Measurements from ENCODE around the gene CREBL2. TPM values are rescaled to one million over a fixed set of nuclear protein-coding genes. Genes with fewer than 3 reads are reported as not detected.
"Not testable (repeated sequence)": the region's sequence is repeated elsewhere in the genome, so short reads cannot be mapped to it uniquely, and the experiment has no call there.

CREBL2 gene
- total and polyA plus RNA-seq, 9 donors = 7.9 to 14.5 (median 10.6) TPM

DNA sequence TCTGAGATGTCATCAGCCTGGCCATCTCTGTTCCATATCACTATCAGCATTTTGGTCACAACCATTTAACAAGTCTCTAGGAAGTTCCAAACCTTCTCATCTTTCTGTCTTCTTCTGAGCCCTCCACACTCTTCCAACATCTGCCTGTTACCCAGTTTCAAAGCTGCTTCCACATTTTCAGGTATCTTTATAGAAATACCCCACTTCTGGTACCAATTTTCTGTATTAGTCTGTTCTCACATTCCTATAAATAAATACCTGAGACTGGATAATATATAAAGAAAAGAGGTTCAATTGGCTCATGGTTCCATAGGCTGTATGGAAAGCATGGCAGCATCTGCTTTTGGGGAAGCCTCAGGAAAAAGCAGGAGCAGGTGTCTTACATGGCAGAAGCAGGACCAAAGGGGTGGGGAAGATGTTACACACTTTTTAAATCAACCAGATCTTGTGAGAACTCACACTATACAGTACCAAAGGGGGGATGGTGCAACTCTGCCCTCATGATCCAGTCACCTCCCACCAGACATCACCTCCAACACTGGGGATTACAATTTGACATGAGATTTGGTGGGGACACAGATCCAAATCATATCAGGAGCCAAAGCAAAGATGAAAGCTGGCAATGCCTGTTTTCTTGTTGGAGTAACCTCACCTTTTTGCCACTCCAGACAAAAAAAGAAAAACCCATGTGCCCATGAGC lies 37.4 kb downstream of the CREBL2 start:
- no peaks in the 10 kb centered on the region for H3K4me1 ChIP-seq (ENCODE audit: control insufficient read depth, insufficient read depth, low read length)
- H3K36me3 ChIP-seq (ENCODE audit: control insufficient read depth, insufficient read depth, low read length) = no peaks in the 10 kb centered on the region
- no peaks in the 10 kb centered on the region for H3K27me3 ChIP-seq (ENCODE audit: control insufficient read depth, insufficient read depth, low read length)
- peaks cover 23% of the 10 kb centered on the region for H3K9me3 ChIP-seq (replicated peaks; ENCODE audit: control insufficient read depth, low read depth, low read length)
- H3K4me3 ChIP-seq (ENCODE audit: low read length) = no peak overlapping the region
- DNase-seq = no peak
- no peak overlapping the region for H3K27ac ChIP-seq (ENCODE audit: low read length)

DNA sequence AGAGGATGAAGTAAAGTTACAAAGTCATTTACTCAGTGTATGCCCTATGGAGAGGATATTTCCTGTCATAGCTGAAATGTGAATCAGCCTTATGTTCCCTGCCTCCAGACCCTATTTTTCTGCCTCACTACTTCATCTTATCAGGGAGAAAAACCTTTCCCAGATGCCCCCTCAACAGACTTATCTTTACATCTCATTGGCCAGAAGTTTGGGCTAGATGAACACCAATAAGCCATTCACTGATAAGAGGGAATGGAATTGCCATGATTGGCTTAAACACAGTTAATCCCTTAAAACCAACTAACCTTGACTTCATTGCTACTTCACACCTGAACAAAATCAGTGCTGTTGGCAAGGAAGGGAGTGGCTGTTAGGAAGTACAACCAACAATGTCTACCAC lies 40.1 kb downstream of the CREBL2 start:
- H3K9me3 ChIP-seq (replicated peaks; ENCODE audit: control insufficient read depth, low read depth, low read length) = peaks cover 23% of the 10 kb centered on the region
- no peak overlapping the region for H3K4me3 ChIP-seq (ENCODE audit: low read length)
- no peaks in the 10 kb centered on the region for H3K27me3 ChIP-seq (ENCODE audit: control insufficient read depth, insufficient read depth, low read length)
- peaks cover 4% of the 10 kb centered on the region for H3K4me1 ChIP-seq (ENCODE audit: control insufficient read depth, insufficient read depth, low read length)
- no peak overlapping the region for H3K27ac ChIP-seq (ENCODE audit: low read length)
- DNase-seq = no peak
- H3K36me3 ChIP-seq (ENCODE audit: control insufficient read depth, insufficient read depth, low read length) = no peaks in the 10 kb centered on the region

DNA sequence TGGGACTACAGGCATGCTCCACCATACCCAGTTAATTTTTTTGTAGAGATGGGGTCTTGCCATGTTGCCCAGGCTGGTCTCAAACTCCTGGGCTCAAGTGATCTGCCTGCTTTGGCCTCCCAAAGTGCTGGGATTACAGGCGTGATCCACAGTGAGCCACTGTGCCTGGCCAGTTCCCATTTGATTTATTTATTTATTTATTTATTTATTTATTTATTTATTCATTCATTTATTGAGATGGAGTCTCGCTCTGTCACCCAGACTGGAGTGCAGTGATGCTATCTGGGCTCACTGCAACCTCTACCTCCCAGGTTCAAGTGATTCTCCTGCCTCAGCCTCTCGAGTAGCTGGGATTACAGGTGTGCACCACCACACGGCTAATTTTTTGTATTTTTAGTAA lies 41.0 kb downstream of the CREBL2 start:
- no CpG with 5 or more reads among the region's 4 CpGs for WGBS (ENCODE audit: insufficient coverage)
- peaks cover 20% of the 10 kb centered on the region for H3K9me3 ChIP-seq (replicated peaks; ENCODE audit: control insufficient read depth, low read depth, low read length)
- DNase-seq; H3K36me3 ChIP-seq (ENCODE audit: control insufficient read depth, insufficient read depth, low read length); H3K4me3 ChIP-seq (ENCODE audit: low read length); H3K4me1 ChIP-seq (ENCODE audit: control insufficient read depth, insufficient read depth, low read length); H3K27me3 ChIP-seq (ENCODE audit: control insufficient read depth, insufficient read depth, low read length); H3K27ac ChIP-seq (ENCODE audit: low read length): not testable (repeated sequence)

DNA sequence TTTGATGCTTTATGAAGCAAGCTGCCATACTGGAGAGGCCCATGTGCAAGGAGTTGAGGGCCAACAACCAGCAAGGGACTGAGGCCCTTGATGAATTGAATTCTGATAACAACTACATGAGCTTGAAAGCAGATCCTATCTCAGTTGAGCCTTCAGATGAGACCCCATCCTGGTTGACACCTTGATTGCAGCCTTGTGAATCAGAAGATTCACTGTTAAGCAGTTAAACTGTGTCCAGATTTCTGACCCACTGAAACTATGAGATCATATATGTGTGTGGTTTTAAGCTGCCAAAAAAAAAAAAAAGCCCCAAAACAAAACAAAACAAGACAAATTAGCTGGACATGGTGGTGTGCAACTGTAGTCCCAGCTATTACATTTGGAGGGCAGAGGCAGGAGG lies 42.2 kb downstream of the CREBL2 start:
- Histone ChIP-seq H3K4me3 (ENCODE audit: low read length) (no peak overlapping the region), H3K27me3 (ENCODE audit: control insufficient read depth, insufficient read depth, low read length) (no peaks in the 10 kb centered on the region), H3K9me3 (replicated peaks; ENCODE audit: control insufficient read depth, low read depth, low read length) (peaks cover 8% of the 10 kb centered on the region), H3K27ac (ENCODE audit: low read length) (no peak overlapping the region), H3K36me3 (ENCODE audit: control insufficient read depth, insufficient read depth, low read length) (no peaks in the 10 kb centered on the region), H3K4me1 (ENCODE audit: control insufficient read depth, insufficient read depth, low read length) (peaks cover 4% of the 10 kb centered on the region)
- DNase-seq = no peak

DNA sequence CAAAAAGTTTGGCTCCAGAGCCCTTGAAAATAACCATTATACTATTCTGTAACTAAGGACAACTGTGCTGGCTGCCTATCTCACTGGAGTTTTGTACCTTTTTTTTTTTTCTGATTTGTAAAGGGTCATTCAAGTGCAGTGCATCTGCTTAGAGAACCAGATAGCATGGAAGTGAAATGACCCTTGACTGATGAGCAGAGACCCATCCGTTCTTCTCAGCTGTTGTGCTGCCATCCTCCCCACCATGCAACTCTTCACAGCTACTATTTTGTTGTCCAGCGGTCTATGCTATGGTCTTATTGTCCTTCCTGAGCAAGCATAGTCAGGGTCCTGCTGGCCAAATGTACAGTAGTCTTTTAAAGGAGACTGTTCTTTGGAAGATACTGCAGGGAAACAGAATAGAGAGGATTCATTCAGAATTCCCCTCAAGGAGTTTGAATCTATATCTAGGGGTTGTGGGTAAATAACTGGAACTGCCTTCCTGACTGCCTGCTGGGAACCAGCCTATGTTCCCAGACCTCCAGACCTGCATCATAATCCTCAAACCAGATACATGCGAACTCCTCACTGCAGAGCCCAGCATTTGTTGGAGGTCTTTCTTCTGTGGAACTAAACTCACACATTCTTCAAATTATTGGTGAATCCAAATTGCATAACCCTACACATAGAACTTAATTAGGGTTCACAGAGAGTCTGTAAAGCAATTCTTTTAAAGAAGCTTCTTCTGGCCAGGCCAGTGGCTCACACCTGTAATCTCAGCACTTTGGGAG lies 43.2 kb downstream of the CREBL2 start:
- H3K4me1 ChIP-seq (ENCODE audit: control insufficient read depth, insufficient read depth, low read length) = peaks cover 7% of the 10 kb centered on the region
- no peaks in the 10 kb centered on the region for H3K36me3 ChIP-seq (ENCODE audit: control insufficient read depth, insufficient read depth, low read length)
- H3K27me3 ChIP-seq (ENCODE audit: control insufficient read depth, insufficient read depth, low read length) = no peaks in the 10 kb centered on the region
- WGBS (ENCODE audit: insufficient coverage) = 30% methylated on average over 1 of the region's 3 CpGs
- peak; percentile 18 for DNase-seq
- H3K27ac ChIP-seq (ENCODE audit: low read length) = no peak overlapping the region
- no peak overlapping the region for H3K4me3 ChIP-seq (ENCODE audit: low read length)
- H3K9me3 ChIP-seq (replicated peaks; ENCODE audit: control insufficient read depth, low read depth, low read length) = no peaks in the 10 kb centered on the region

DNA sequence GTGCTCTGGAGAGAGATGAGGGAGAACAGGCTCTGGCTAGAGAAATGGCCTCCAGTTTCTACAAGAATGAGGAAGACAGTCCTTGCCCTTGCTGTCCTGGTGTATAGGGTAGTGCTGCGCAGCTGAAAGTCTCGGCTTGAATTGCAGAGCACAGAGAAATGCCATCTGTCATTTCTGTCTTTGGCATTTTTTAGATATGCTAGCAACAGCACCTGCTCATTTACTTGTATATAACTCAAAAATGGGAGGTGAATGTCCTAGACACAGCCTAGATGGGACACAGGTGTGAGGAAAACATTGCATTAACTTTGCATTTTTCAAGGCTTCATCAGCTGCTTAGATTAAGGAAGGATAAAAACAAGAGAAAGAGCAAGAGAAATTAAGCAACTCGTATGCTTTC lies 48.5 kb downstream of the CREBL2 start:
- no peaks in the 10 kb centered on the region for H3K27me3 ChIP-seq (ENCODE audit: control insufficient read depth, insufficient read depth, low read length)
- H3K4me3 ChIP-seq (ENCODE audit: low read length) = no peak overlapping the region
- peak; percentile 11 for DNase-seq
- no peaks in the 10 kb centered on the region for H3K9me3 ChIP-seq (replicated peaks; ENCODE audit: control insufficient read depth, low read depth, low read length)
- peaks cover 16% of the 10 kb centered on the region for H3K4me1 ChIP-seq (ENCODE audit: control insufficient read depth, insufficient read depth, low read length)
- no peak overlapping the region for H3K27ac ChIP-seq (ENCODE audit: low read length)
- H3K36me3 ChIP-seq (ENCODE audit: control insufficient read depth, insufficient read depth, low read length) = no peaks in the 10 kb centered on the region
- WGBS (ENCODE audit: insufficient coverage) = no CpG with 5 or more reads among the region's 3 CpGs

DNA sequence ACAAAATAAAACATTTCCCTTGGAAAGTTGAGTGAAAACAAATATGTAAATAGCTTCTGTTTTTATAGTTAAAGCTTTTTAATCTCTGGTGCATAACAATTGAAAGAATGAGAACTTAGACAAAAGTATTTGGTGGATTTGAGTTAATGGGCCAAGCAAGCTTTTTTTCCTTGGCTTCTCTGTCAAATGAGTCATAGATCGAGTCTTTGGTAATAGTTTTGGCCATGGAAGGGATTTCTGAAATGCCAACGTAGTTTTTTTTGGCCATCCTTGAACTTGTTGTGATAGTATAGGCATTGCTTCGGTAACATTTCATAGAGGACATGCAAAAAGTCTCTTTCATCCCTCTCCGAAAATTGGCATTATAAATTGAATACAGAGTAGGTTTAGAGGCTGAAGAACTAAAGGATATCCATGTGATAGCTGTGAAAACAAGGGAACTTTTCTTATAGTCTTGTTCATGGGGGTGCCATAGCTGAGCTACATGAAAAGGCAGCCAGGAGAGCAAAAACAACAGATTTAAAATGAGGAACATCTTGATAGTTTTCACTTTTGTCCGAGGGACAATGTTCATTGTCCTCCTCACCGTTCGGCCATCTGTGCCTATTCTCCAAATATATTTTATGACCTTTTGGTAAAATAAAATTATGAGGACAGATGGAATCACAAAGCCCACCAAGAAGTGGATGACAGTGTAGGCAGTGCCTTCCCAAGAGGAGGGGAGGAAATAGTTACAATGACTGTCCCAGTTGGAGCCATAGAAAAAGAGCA lies 49.6 kb downstream of the CREBL2 start:
- no CpG with 5 or more reads among the region's 7 CpGs for WGBS (ENCODE audit: insufficient coverage)
- Histone ChIP-seq H3K27ac (ENCODE audit: low read length) (no peak overlapping the region), H3K4me3 (ENCODE audit: low read length) (no peak overlapping the region), H3K9me3 (replicated peaks; ENCODE audit: control insufficient read depth, low read depth, low read length) (no peaks in the 10 kb centered on the region), H3K27me3 (ENCODE audit: control insufficient read depth, insufficient read depth, low read length) (no peaks in the 10 kb centered on the region), H3K4me1 (ENCODE audit: control insufficient read depth, insufficient read depth, low read length) (peaks cover 12% of the 10 kb centered on the region), H3K36me3 (ENCODE audit: control insufficient read depth, insufficient read depth, low read length) (no peaks in the 10 kb centered on the region)
- peak; percentile 19 for DNase-seq

DNA sequence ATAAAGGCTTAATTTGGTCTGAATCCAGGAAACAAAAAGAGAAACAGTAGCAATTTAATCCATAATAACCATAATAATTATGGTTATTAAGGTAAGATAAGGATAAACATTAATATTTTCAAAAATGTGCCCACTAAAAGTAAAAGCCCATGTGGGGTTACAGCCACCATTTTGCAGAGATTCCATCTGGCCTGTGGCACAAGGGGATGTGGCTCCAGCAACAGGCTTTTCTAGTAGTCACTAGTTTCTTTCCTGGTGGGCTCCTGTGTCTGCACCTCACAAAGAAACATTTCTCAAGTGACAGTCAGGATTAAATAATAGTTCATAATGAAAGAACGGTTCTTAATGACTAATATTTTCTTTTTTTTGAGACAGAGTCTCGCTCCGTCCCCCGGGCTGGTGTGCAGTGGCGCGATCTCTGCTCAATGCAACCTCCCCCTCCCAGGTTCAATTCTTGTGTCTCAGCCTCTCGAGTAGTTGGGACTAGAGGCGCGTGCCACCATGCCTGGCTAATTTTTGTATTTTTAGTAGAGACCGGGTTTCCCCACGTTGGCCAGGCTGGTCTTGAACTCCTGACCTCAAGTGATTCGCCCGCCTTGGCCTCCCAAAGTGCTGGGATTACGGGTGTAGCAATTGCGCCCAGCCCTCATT lies 52.1 kb downstream of the CREBL2 start:
- Histone ChIP-seq H3K9me3 (replicated peaks; ENCODE audit: control insufficient read depth, low read depth, low read length) (no peaks in the 10 kb centered on the region), H3K4me1 (ENCODE audit: control insufficient read depth, insufficient read depth, low read length) (peaks cover 12% of the 10 kb centered on the region), H3K4me3 (ENCODE audit: low read length) (no peak overlapping the region), H3K27me3 (ENCODE audit: control insufficient read depth, insufficient read depth, low read length) (no peaks in the 10 kb centered on the region), H3K27ac (ENCODE audit: low read length) (no peak overlapping the region), H3K36me3 (ENCODE audit: control insufficient read depth, insufficient read depth, low read length) (no peaks in the 10 kb centered on the region)
- 98% methylated on average over 9 of the region's 15 CpGs for WGBS (ENCODE audit: insufficient coverage)
- DNase-seq = no peak

DNA sequence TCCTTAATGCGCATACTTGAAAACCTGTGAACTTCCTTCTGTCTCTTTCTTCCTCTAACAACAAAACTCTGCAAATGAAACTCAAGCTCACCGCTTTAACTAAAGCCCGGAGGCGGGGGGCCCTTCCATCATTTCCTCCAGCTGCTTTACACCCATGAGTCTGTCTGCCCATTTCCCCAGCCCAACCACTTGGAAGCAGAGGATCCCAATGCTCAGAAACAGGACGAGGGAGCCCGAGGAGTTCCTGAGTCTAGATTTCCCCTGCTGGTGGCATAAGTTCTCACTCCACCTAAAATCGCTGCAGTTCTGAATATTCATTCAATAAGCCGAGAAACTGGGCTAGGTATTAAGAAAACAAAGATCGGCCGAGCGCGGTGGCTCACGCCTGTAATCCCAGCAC lies 53.5 kb downstream of the CREBL2 start:
- Histone ChIP-seq H3K27ac (ENCODE audit: low read length) (no peak overlapping the region), H3K4me3 (ENCODE audit: low read length) (no peak overlapping the region), H3K4me1 (ENCODE audit: control insufficient read depth, insufficient read depth, low read length) (peaks cover 6% of the 10 kb centered on the region), H3K36me3 (ENCODE audit: control insufficient read depth, insufficient read depth, low read length) (no peaks in the 10 kb centered on the region), H3K9me3 (replicated peaks; ENCODE audit: control insufficient read depth, low read depth, low read length) (no peaks in the 10 kb centered on the region), H3K27me3 (ENCODE audit: control insufficient read depth, insufficient read depth, low read length) (no peaks in the 10 kb centered on the region)
- WGBS (ENCODE audit: insufficient coverage) = 50% methylated on average over 6 of the region's 13 CpGs
- peak; percentile 28 for DNase-seq

DNA sequence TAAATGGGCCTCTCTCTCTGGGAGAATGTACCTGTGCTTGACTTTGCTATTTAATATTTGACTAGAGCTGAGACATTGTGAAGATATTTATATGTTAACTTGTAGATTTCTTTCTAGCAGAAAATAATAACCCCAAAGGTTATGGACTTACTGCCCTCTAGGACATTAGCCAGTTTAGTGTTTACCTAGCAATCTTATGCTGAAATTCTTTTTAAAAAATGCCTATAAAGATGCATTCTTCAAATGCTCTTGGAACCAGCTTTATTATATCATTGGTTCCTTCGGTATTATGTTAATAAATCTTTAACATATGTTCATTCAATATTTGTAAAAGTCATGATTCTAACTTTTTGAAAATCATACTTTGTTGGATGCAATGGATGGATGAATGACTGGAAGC lies 56.3 kb downstream of the CREBL2 start:
- no peaks in the 10 kb centered on the region for H3K27me3 ChIP-seq (ENCODE audit: control insufficient read depth, insufficient read depth, low read length)
- H3K4me1 ChIP-seq (ENCODE audit: control insufficient read depth, insufficient read depth, low read length) = no peaks in the 10 kb centered on the region
- WGBS (ENCODE audit: insufficient coverage) = no CpG with 5 or more reads among the region's 1 CpG
- no peak overlapping the region for H3K4me3 ChIP-seq (ENCODE audit: low read length)
- H3K9me3 ChIP-seq (replicated peaks; ENCODE audit: control insufficient read depth, low read depth, low read length) = no peaks in the 10 kb centered on the region
- no peaks in the 10 kb centered on the region for H3K36me3 ChIP-seq (ENCODE audit: control insufficient read depth, insufficient read depth, low read length)
- no peak overlapping the region for H3K27ac ChIP-seq (ENCODE audit: low read length)
- no peak for DNase-seq
